Lung (tissue), 12 donors: ENCODE data around the gene MUC5AC. TPM values are rescaled to one million over a fixed set of nuclear protein-coding genes. Genes with fewer than 3 reads are reported as not detected.
"Not testable (repeated sequence)": the region's sequence is repeated elsewhere in the genome, so short reads cannot be mapped to it uniquely, and the experiment has no call there.

Source experiments
- ATAC-seq: fragments of 200-7000 bp; cut with Tn5 transposase; one replicate; pipeline ENCODE4 v1.9.1; 2020; ENCODE audit warnings: moderate number of reproducible peaks; ENCODE audit not compliant: insufficient read depth, low FRiP score
- DNase-seq, 3 donors: peaks; one replicate each; pipeline ENCODE4 v3.0.0-alpha.2; 2013 to 2017
- H3K27ac ChIP-seq, 2 donors: one replicate each; pipeline ENCODE4 v1.5.1; 2013; ENCODE audit warnings: mild to moderate bottlenecking in 2 of 2, moderate library complexity in 2 of 2, control low read depth in 1 of 2, inconsistent platforms in 1 of 2, low read depth in 1 of 2, low read length in 1 of 2
- H3K27me3 ChIP-seq, 3 donors: one replicate each; pipeline ENCODE4 v1.5.1; 2013; ENCODE audit warnings: low read length in 2 of 3; ENCODE audit not compliant: control insufficient read depth in 3 of 3, insufficient read depth in 3 of 3
- H3K36me3 ChIP-seq, 4 donors: one replicate each; pipeline ENCODE4 v1.5.1; 2013; ENCODE audit warnings: low read length in 4 of 4, mild to moderate bottlenecking in 1 of 4, moderate library complexity in 1 of 4; ENCODE audit not compliant: control insufficient read depth in 4 of 4, insufficient read depth in 4 of 4
- H3K4me1 ChIP-seq, 5 donors: one replicate each; pipeline ENCODE4 v1.5.1; 2013; ENCODE audit warnings: low read length in 5 of 5, mild to moderate bottlenecking in 2 of 5, moderate library complexity in 1 of 5; ENCODE audit not compliant: control insufficient read depth in 5 of 5, insufficient read depth in 5 of 5
- H3K4me3 ChIP-seq: one replicate; pipeline ENCODE4 v1.5.1; 2013; ENCODE audit warnings: mild to moderate bottlenecking, control low read depth, moderate library complexity
- H3K9ac ChIP-seq, 2 donors: one replicate each; pipeline ENCODE4 v1.5.1; 2013; ENCODE audit warnings: low read length in 2 of 2, control low read depth in 1 of 2; ENCODE audit not compliant: insufficient read depth in 1 of 2
- H3K9me3 ChIP-seq, 4 donors: one replicate each; pipeline ENCODE4 v1.5.1; 2013; ENCODE audit warnings: low read length in 3 of 4, mild to moderate bottlenecking in 1 of 4, moderate library complexity in 1 of 4; ENCODE audit not compliant: control insufficient read depth in 4 of 4, insufficient read depth in 3 of 4
- CTCF ChIP-seq: IDR thresholded peaks from 2 replicates; pipeline ENCODE4 v1.5.1; 2012; ENCODE audit warnings: mild to moderate bottlenecking; ENCODE audit errors: control extremely low read depth, extremely low read depth
- WGBS, 2 donors: extraction: QIAGEN DNeasy Blood & Tissue Kit; methylation state at CpG; one replicate each; pipeline ENCODE4 v1.1.7; 2013; 5-methylcytosine and 5-hydroxymethylcytosine counted together
- polyA plus RNA-seq, 2 donors: library from polyadenylated mRNA; stranded (reverse); fragments of 200-250 nt; gene quantifications; one replicate each; pipeline ENCODE4 v1.2.1, GENCODE V29; 2013
- total RNA-seq, 2 donors: library from RNA; depleted of rRNA in 1 of 2; stranded (reverse); fragments of >200 nt in 1 of 2; gene quantifications; one replicate each; pipeline ENCODE4 v1.2.1, GENCODE V29; 2014 to 2021
- donor health status: control.
- donor health status: control.
- donor health status: Bipolar disorder and iron deficiency.
- donor health status: healthy.
- donor health status: DM: yes; HTN: yes; CAD: no.

MUC5AC gene
- total and polyA plus RNA-seq, 4 donors: 0.46 to 1.3 (median 1.0) TPM

- Histone ChIP-seq H3K27me3 (no peaks in the 10 kb centered on the region), H3K9ac (no peak overlapping the region), H3K9me3 (no peaks in the 10 kb centered on the region), H3K4me3 (no peak overlapping the region), H3K36me3 (no peaks in the 10 kb centered on the region), H3K27ac (no peak overlapping the region), H3K4me1 (no peaks in the 10 kb centered on the region)
- WGBS, 2 donors: 82 to 84% methylated on average over 28 of the region's 28 CpGs
- no peak for TF ChIP-seq CTCF
- DNase-seq (no peak), ATAC-seq (no peak)
These were observed 4.9 kb downstream of the MUC5AC start for GRCh38 chr11:1162491-1163311.

GRCh38 chr11:1163321-1163910, 5.7 kb downstream of the MUC5AC start:
- no peak for DNase-seq
- H3K4me1 ChIP-seq: no peaks in the 10 kb centered on the region
- ATAC-seq: no peak

GRCh38 chr11:1163911-1164735, 6.4 kb downstream of the MUC5AC start:
- Histone ChIP-seq H3K27me3 (no peaks in the 10 kb centered on the region), H3K27ac (no peak overlapping the region), H3K9me3 (peaks cover 0 to 5% (median 0%) of the 10 kb centered on the region in 4 donors), H3K4me3 (no peak overlapping the region), H3K9ac (no peak overlapping the region), H3K36me3 (no peaks in the 10 kb centered on the region), H3K4me1 (no peaks in the 10 kb centered on the region)
- no peak for DNase-seq
- ATAC-seq: no peak
- WGBS, 2 donors: 65 to 82% methylated on average over 27 to 28 of the region's 28 CpGs
- no peak for TF ChIP-seq CTCF

More at GRCh38 chr11:1163321-1163910, 5.7 kb downstream of the MUC5AC start:
- Histone ChIP-seq H3K4me3 (no peak overlapping the region), H3K27ac (no peak overlapping the region), H3K36me3 (no peaks in the 10 kb centered on the region), H3K9me3 (no peaks in the 10 kb centered on the region), H3K27me3 (no peaks in the 10 kb centered on the region), H3K9ac (no peak overlapping the region)
- no peak for TF ChIP-seq CTCF
- WGBS, 2 donors: 79 to 88% methylated on average over 9 to 13 of the region's 13 CpGs

DNA sequence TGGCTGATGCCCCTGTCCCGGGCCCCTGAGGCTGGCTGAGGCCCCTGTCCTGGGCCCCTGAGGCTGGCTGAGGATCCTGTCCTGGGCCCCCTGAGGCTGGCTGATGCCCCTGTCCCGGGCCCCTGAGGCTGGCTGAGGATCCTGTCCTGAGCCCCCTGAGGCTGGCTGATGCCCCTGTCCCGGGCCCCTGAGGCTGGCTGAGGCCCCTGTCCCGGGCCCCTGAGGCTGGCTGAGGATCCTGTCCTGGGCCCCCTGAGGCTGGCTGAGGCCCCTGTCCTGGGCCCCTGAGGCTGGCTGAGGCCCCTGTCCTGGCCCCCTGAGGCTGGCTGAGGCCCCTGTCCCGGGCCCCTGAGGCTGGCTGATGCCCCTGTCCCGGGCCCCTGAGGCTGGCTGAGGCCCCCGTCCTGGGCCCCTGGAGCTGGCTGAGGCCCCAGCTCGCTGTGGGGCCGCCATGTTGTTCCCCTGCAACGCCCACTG, 7.1 kb downstream of the MUC5AC start:
- H3K27me3 ChIP-seq, DNase-seq: not testable (repeated sequence)

More for the DNA sequence above, 7.1 kb downstream of the MUC5AC start:
- H3K9me3 ChIP-seq, H3K4me3 ChIP-seq, H3K36me3 ChIP-seq, ATAC-seq, H3K27ac ChIP-seq, H3K9ac ChIP-seq, H3K4me1 ChIP-seq: not testable (repeated sequence)
- WGBS, 2 donors: 59 to 76% methylated on average over 9 to 10 of the region's 10 CpGs
